ENCODE measurements around the gene KCNQ5.
"Not testable (repeated sequence)": the region's sequence is repeated elsewhere in the genome, so short reads cannot be mapped to it uniquely, and the experiment has no call there.

Gene KCNQ5

GRCh38 chr6:72621291-72622093 lies at the start of gene KCNQ5:
TSS of gene KCNQ5 (plus strand) at chr6:72622064.
- DNase-seq, result peak; percentile 54 to 62

GRCh38 chr6:72579865-72580264 lies 42.0 kb upstream of the KCNQ5 start:
- DNase-seq, result no peak

- DNase-seq, result no peak
Measured at GRCh38 chr6:72580281-72580940, 41.5 kb upstream of the KCNQ5 start.

- DNase-seq, result not testable (repeated sequence)
Measured at GRCh38 chr6:72580950-72581349, 40.9 kb upstream of the KCNQ5 start.

GRCh38 chr6:72588155-72588554 lies 33.7 kb upstream of the KCNQ5 start:
- DNase-seq, result no peak

GRCh38 chr6:72589096-72589495 lies 32.8 kb upstream of the KCNQ5 start:
- no peak for DNase-seq

GRCh38 chr6:72595812-72596211 lies 26.1 kb upstream of the KCNQ5 start:
- DNase-seq, result no peak

- DNase-seq, result no peak
Measured at GRCh38 chr6:72616406-72617015, 5.4 kb upstream of the KCNQ5 start.

GRCh38 chr6:72617721-72618120 lies 4.1 kb upstream of the KCNQ5 start:
- no peak for DNase-seq

GRCh38 chr6:72619883-72620696 lies 1.8 kb upstream of the KCNQ5 start:
- DNase-seq, result peak; percentile 87

GRCh38 chr6:72620871-72621290 lies 983 bp upstream of the KCNQ5 start:
- DNase-seq, result peak; percentile 48 to 56

GRCh38 chr6:72622094-72622940 lies 453 bp downstream of the KCNQ5 start:
- DNase-seq, result peak; percentile 75 to 77

GRCh38 chr6:72623808-72624207 lies 1.9 kb downstream of the KCNQ5 start:
- no peak for DNase-seq

GRCh38 chr6:72624557-72625160 lies 2.8 kb downstream of the KCNQ5 start:
- no peak for DNase-seq

GRCh38 chr6:72626126-72626525 lies 4.3 kb downstream of the KCNQ5 start:
- DNase-seq, result no peak

GRCh38 chr6:72627539-72627938 lies 5.7 kb downstream of the KCNQ5 start:
- DNase-seq, result no peak

GRCh38 chr6:72631480-72631879 lies 9.6 kb downstream of the KCNQ5 start:
- DNase-seq, result no peak

GRCh38 chr6:72635636-72636035 lies 13.8 kb downstream of the KCNQ5 start:
- no peak for DNase-seq

- DNase-seq, result no peak
Measured at GRCh38 chr6:72636215-72636614, 14.4 kb downstream of the KCNQ5 start.

GRCh38 chr6:72636786-72637185 lies 14.9 kb downstream of the KCNQ5 start:
- no peak for DNase-seq

- no peak for DNase-seq
Measured at GRCh38 chr6:72639920-72640614, 18.2 kb downstream of the KCNQ5 start.

Data from activated T-cell treated with anti-CD3 and anti-CD28 coated beads, Interleukin-2, amount 50 U/mL, for 48 hours (primary cell).